H1 (cell line): ENCODE measurements around the gene GINS3. TPM values are rescaled to one million over a fixed set of nuclear protein-coding genes. Genes with fewer than 3 reads are reported as not detected.

Experiments
- CTCF ChIA-PET: fragments of 300-600 bp; sonication (Branson Sonifier 250); formaldehyde crosslinking; loops from one replicate; lab custom pipeline; 2021; ENCODE audit not compliant: partially characterized antibody; lab: Charles Lee
- POLR2A ChIA-PET: fragments of 300-600 bp; sonication (Branson Sonifier 250); formaldehyde crosslinking; loops from one replicate; lab custom pipeline; 2021; ENCODE audit warnings: inconsistent platforms; ENCODE audit not compliant: partially characterized antibody; lab: Charles Lee
- DNase-seq, 2 experiments: peaks; one replicate each; pipeline versions ENCODE4 v3.0.0 to v3.0.0-alpha.2; 2010 to 2022; ENCODE audit warnings: low spot score in 2 of 2, low read depth in 1 of 2, mixed read lengths in 1 of 2
- FAIRE-seq: peaks from 2 replicates; lab custom pipeline; 2011; peaks lifted over from hg19 to GRCh38; lab: Jason Lieb, UNC
- H2AFZ ChIP-seq: 2 replicates; pipeline ENCODE4 v1.8.1; 2012; ENCODE audit warnings: low read length, inconsistent platforms
- H2AK5ac ChIP-seq: 2 replicates; pipeline ENCODE4 v1.6.1; 2013; ENCODE audit warnings: low read depth, low read length
- H2BK120ac ChIP-seq: replicated peaks from 2 replicates; pipeline ENCODE3; 2013; ENCODE audit warnings: low read depth, low read length, inconsistent platforms
- H2BK12ac ChIP-seq: 2 replicates; pipeline ENCODE4 v1.6.1; 2013; ENCODE audit warnings: low read depth, low read length
- H2BK15ac ChIP-seq: 2 replicates; pipeline ENCODE4 v1.6.1; 2013; ENCODE audit warnings: low read length
- H2BK20ac ChIP-seq: 2 replicates; pipeline ENCODE4 v1.6.1; 2013; ENCODE audit warnings: low read length
- H2BK5ac ChIP-seq: 2 replicates; pipeline ENCODE4 v1.6.1; 2013; ENCODE audit warnings: low read depth, low read length
- H3K14ac ChIP-seq: 2 replicates; pipeline ENCODE4 v1.6.1; 2013; ENCODE audit warnings: inconsistent platforms; ENCODE audit not compliant: insufficient read length
- H3K18ac ChIP-seq: 2 replicates; pipeline ENCODE4 v1.6.1; 2013; ENCODE audit warnings: low read length; ENCODE audit errors: extremely low read depth
- H3K23ac ChIP-seq: 2 replicates; pipeline ENCODE4 v1.6.1; 2013; ENCODE audit warnings: inconsistent platforms; ENCODE audit not compliant: insufficient read length
- H3K23me2 ChIP-seq: 2 replicates; pipeline ENCODE4 v1.6.1; 2013; ENCODE audit warnings: low read depth, low read length
- H3K27ac ChIP-seq: 2 replicates; pipeline ENCODE4 v1.6.1; 2011; ENCODE audit warnings: low read depth, low read length, inconsistent platforms
- H3K27me3 ChIP-seq, 4 experiments: replicated peaks in 1 of 4; 1 replicate in 1 of 4; 2 replicates in 3 of 4; pipeline versions ENCODE4 v1.6.1 to v1.8.1; 2011 to 2013; ENCODE audit warnings: low read length in 3 of 4, mild to moderate bottlenecking in 3 of 4, inconsistent platforms in 2 of 4, mixed read lengths in 2 of 4, moderate library complexity in 1 of 4; ENCODE audit not compliant: control insufficient read depth in 3 of 4, insufficient read depth in 3 of 4; ENCODE audit errors: extremely low read depth in 1 of 4
- H3K36me3 ChIP-seq, 4 experiments: 2 replicates each; pipeline versions ENCODE4 v1.6.1 to v1.8.1; 2011 to 2013; ENCODE audit warnings: mild to moderate bottlenecking in 4 of 4, low read length in 3 of 4, moderate library complexity in 2 of 4, control low read depth in 1 of 4, inconsistent platforms in 1 of 4; ENCODE audit not compliant: insufficient read depth in 4 of 4, control insufficient read depth in 2 of 4
- H3K4ac ChIP-seq: replicated peaks from 2 replicates; pipeline ENCODE3; 2013; ENCODE audit warnings: low read length, low read depth, mixed read lengths, inconsistent platforms; ENCODE audit not compliant: insufficient read length
- H3K4me1 ChIP-seq, 4 experiments: replicated peaks in 1 of 4; 1 replicate in 1 of 4; 2 replicates in 3 of 4; pipeline versions ENCODE4 v1.6.1 to v1.8.1; 2011 to 2013; ENCODE audit warnings: low read length in 3 of 4, inconsistent platforms in 2 of 4, mixed read lengths in 1 of 4; ENCODE audit not compliant: insufficient read depth in 4 of 4, control insufficient read depth in 3 of 4
- H3K4me2 ChIP-seq, 2 experiments: 2 replicates each; pipeline versions ENCODE4 v1.6.1 to v1.8.1; 2011 to 2013; ENCODE audit warnings: low read depth in 2 of 2, low read length in 2 of 2, control low read depth in 1 of 2, inconsistent platforms in 1 of 2, mild to moderate bottlenecking in 1 of 2; ENCODE audit not compliant: insufficient read depth in 1 of 2
- H3K4me3 ChIP-seq, 4 experiments: fragments of 200-600, 300-600 bp in 1 of 4; sonication (generic), shearing (Covaris generic), sonication (Bioruptor Twin) in 1 of 4; 2 replicates each; pipeline versions ENCODE4 v1.5.1 to v1.8.1; 2011 to 2016; ENCODE audit warnings: low read length in 4 of 4, low read depth in 3 of 4, control low read depth in 2 of 4, inconsistent platforms in 2 of 4, mild to moderate bottlenecking in 2 of 4, mixed read lengths in 1 of 4, moderate library complexity in 1 of 4; ENCODE audit not compliant: insufficient read depth in 2 of 4; ENCODE audit errors: extremely low read depth in 1 of 4
- H3K56ac ChIP-seq: replicated peaks from 2 replicates; pipeline ENCODE3; 2013; ENCODE audit warnings: low read depth, mild to moderate bottlenecking, mixed read lengths, low read length, inconsistent platforms; ENCODE audit not compliant: insufficient read length
- H3K79me1 ChIP-seq: 2 replicates; pipeline ENCODE4 v1.6.1; 2013; ENCODE audit warnings: low read depth, low read length, control low read depth
- H3K79me2 ChIP-seq, 2 experiments: 2 replicates each; pipeline versions ENCODE4 v1.6.1 to v1.8.1; 2012 to 2013; ENCODE audit warnings: low read length in 2 of 2, mild to moderate bottlenecking in 2 of 2, inconsistent platforms in 1 of 2; ENCODE audit not compliant: insufficient read depth in 2 of 2, control insufficient read depth in 1 of 2
- H3K9ac ChIP-seq, 4 experiments: replicated peaks in 1 of 4; 1 replicate in 1 of 4; 2 replicates in 3 of 4; pipeline versions ENCODE4 v1.6.1 to v1.8.1; 2011 to 2013; ENCODE audit warnings: low read depth in 3 of 4, low read length in 3 of 4, control low read depth in 2 of 4, mild to moderate bottlenecking in 2 of 4, moderate library complexity in 2 of 4, inconsistent platforms in 1 of 4; ENCODE audit errors: extremely low read depth in 1 of 4
- H3K9me3 ChIP-seq, 2 experiments: 2 replicates each; pipeline versions ENCODE4 v1.6.1 to v1.8.1; 2012 to 2013; ENCODE audit warnings: mild to moderate bottlenecking in 2 of 2, moderate library complexity in 2 of 2, control low read depth in 1 of 2, inconsistent platforms in 1 of 2, low read depth in 1 of 2, low read length in 1 of 2, mixed read lengths in 1 of 2; ENCODE audit not compliant: insufficient read depth in 2 of 2
- H4K20me1 ChIP-seq, 2 experiments: replicated peaks in 1 of 2; 2 replicates each; pipeline versions ENCODE3 to v1.8.1; 2011 to 2013; ENCODE audit warnings: inconsistent platforms in 2 of 2, low read length in 2 of 2, mild to moderate bottlenecking in 1 of 2; ENCODE audit not compliant: insufficient read depth in 2 of 2, control insufficient read depth in 1 of 2
- H4K5ac ChIP-seq: 2 replicates; pipeline ENCODE4 v1.6.1; 2013; ENCODE audit warnings: low read length, low read depth, mixed read lengths, inconsistent platforms; ENCODE audit not compliant: insufficient read length
- H4K8ac ChIP-seq: 2 replicates; pipeline ENCODE4 v1.8.0; 2013; ENCODE audit warnings: mild to moderate bottlenecking, moderate library complexity, low read length, inconsistent platforms; ENCODE audit not compliant: insufficient read depth; ENCODE audit errors: extremely low read depth
- H4K91ac ChIP-seq: replicated peaks from 2 replicates; pipeline ENCODE3; 2013; ENCODE audit warnings: low read length, mixed read lengths, inconsistent platforms; ENCODE audit not compliant: insufficient read length
- EP300 ChIP-seq, 2 experiments: IDR thresholded peaks; 1 replicate in 1 of 2; 2 replicates in 1 of 2; pipeline ENCODE4 v1.6.1; 2011 to 2012; ENCODE audit warnings: low read depth in 2 of 2, low read length in 2 of 2, mild to moderate bottlenecking in 2 of 2, borderline replicate concordance in 1 of 2, inconsistent platforms in 1 of 2, moderate library complexity in 1 of 2
- MAFK ChIP-seq: IDR thresholded peaks from 2 replicates; pipeline ENCODE4 v1.6.1; 2012; ENCODE audit warnings: low read depth, mild to moderate bottlenecking, improper control_type of control experiment, low read length
- NRF1 ChIP-seq: IDR thresholded peaks from 2 replicates; pipeline ENCODE4 v1.6.1; 2011; ENCODE audit warnings: mild to moderate bottlenecking, low read depth, low read length, improper control_type of control experiment
- POLR2AphosphoS5 ChIP-seq: IDR thresholded peaks from 2 replicates; pipeline ENCODE4 v1.6.1; 2011; ENCODE audit warnings: low read depth, low read length
- SIX5 ChIP-seq: IDR thresholded peaks from 2 replicates; pipeline ENCODE4 v1.6.1; 2011; ENCODE audit warnings: mild to moderate bottlenecking, low read depth, low read length
- SUZ12 ChIP-seq: fragments of 200-600 bp; sonication (generic); IDR thresholded peaks from 2 replicates; pipeline ENCODE4 v1.6.1; 2012; ENCODE audit warnings: mild to moderate bottlenecking, inconsistent platforms, low read length, moderate library complexity, mixed read lengths
- WGBS, 2 experiments: shearing (Covaris generic) in 1 of 2; methylation state at CpG; one replicate each; pipeline versions ENCODE4 v1.1.6 to v1.1.7; 2013 to 2015; ENCODE audit warnings: low lambda C conversion rate in 2 of 2, mixed read lengths in 2 of 2, inconsistent platforms in 1 of 2, low coverage in 1 of 2, missing lambda C conversion rate in 1 of 2; ENCODE audit not compliant: insufficient replicate concordance in 2 of 2, insufficient coverage in 1 of 2, insufficient read length in 1 of 2; ENCODE audit errors: extremely low coverage in 1 of 2, missing lambda C conversion rate in 1 of 2; 5-methylcytosine and 5-hydroxymethylcytosine counted together
- polyA plus RNA-seq, 7 experiments: library from polyadenylated mRNA; depleted of rRNA in 3 of 7; stranded (reverse) in 5 of 7; unstranded in 2 of 7; fragments of >200 nt in 5 of 7; fragments of 200-250 nt in 2 of 7; gene quantifications; 1 replicate in 5 of 7; 2 replicates in 1 of 7; 4 replicates in 1 of 7; pipeline versions ENCODE4 v1.2.1 to v1.2.3, GENCODE V29; 2011 to 2013; ENCODE audit warnings: missing spikeins in 2 of 7, mixed read lengths in 2 of 7
- total RNA-seq: library from RNA; stranded (reverse); fragmentation: NEBNext Ultra II Directional; extraction: Animal tissue kit (Norgen Biotek cat#: 25700); gene quantifications from 2 replicates; pipeline ENCODE4 v1.2.1, GENCODE V29; 2021
- TF ChIP-seq, protein P1 (sequence below): IDR thresholded peaks from 2 replicates; pipeline ENCODE4 v1.6.1; 2012; ENCODE audit warnings: low read length, inconsistent platforms

Gene GINS3
- total and polyA plus RNA-seq, 2 of the 8 experiments (the other 6 are each of a cell fraction or from before 2014, with no cell fraction given): 12.9 to 15.4 TPM

- H3K27ac ChIP-seq: no peak overlapping the region
- no peak overlapping the region for H3K56ac ChIP-seq
- no peaks in the 10 kb centered on the region; a peak in 1 of 7 replicates for H3K27me3 ChIP-seq
- no peak for DNase-seq
- no peak overlapping the region for H3K9ac ChIP-seq
- FAIRE-seq: no peak
- no peak overlapping the region for H2BK20ac ChIP-seq
- H3K79me2 ChIP-seq: no peaks in the 10 kb centered on the region
- no peak overlapping the region for H3K14ac ChIP-seq
- no peaks in the 10 kb centered on the region for H3K79me1 ChIP-seq
- no peak overlapping the region for H2BK12ac ChIP-seq
- TF ChIP-seq SUZ12: no peak
- no peak for TF ChIP-seq NRF1
- TF ChIP-seq SIX5: no peak
- TF ChIP-seq MAFK: no peak
- TF ChIP-seq POLR2AphosphoS5: no peak
- TF ChIP-seq EP300 (IDR thresholded peaks at IDR 0.05; ENCODE audit: borderline replicate concordance in 1 of 2, low read depth in 2 of 2, low read length in 2 of 2): no peak
- TF ChIP-seq, protein P1, sequence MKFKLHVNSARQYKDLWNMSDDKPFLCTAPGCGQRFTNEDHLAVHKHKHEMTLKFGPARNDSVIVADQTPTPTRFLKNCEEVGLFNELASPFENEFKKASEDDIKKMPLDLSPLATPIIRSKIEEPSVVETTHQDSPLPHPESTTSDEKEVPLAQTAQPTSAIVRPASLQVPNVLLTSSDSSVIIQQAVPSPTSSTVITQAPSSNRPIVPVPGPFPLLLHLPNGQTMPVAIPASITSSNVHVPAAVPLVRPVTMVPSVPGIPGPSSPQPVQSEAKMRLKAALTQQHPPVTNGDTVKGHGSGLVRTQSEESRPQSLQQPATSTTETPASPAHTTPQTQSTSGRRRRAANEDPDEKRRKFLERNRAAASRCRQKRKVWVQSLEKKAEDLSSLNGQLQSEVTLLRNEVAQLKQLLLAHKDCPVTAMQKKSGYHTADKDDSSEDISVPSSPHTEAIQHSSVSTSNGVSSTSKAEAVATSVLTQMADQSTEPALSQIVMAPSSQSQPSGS: no peak
- TF ChIP-seq, all 59 proteins: peak for 0
- ChIA-PET CTCF (interaction anchor here (0.6 kb wide), 1 partner anchor 95 kb away, joined by 3 read pairs; no protein-coding TSS in a partner anchor), POLR2A (no interaction called here)
- H3K4ac ChIP-seq: no peak overlapping the region
- no peak overlapping the region for H3K18ac ChIP-seq
- no peak overlapping the region for H2AK5ac ChIP-seq
- no peak overlapping the region for H4K91ac ChIP-seq
- no peak overlapping the region for H2BK120ac ChIP-seq
- no peak overlapping the region for H3K23ac ChIP-seq
- no peaks in the 10 kb centered on the region for H3K36me3 ChIP-seq
- no peak overlapping the region for H3K4me3 ChIP-seq
- no peak overlapping the region for H4K5ac ChIP-seq
- H3K4me2 ChIP-seq: no peak overlapping the region
- H3K9me3 ChIP-seq: no peaks in the 10 kb centered on the region
- H3K4me1 ChIP-seq: peaks cover 0 to 7% (median 3%) of the 10 kb centered on the region in 4 experiments; a peak in 3 of 7 replicates
- H2AFZ ChIP-seq: no peak overlapping the region
- no peak overlapping the region for H4K8ac ChIP-seq
- WGBS, 2 experiments: 89% methylated on average over 4 of the region's 4 CpGs; no CpG with 5 or more reads in 1 of the 2 experiments
- H4K20me1 ChIP-seq: no peaks in the 10 kb centered on the region
- H2BK15ac ChIP-seq: no peak overlapping the region
- H3K23me2 ChIP-seq: no peaks in the 10 kb centered on the region
- H2BK5ac ChIP-seq: no peak overlapping the region
Measured at GRCh38 chr16:58343562-58343961, 48.7 kb upstream of the GINS3 start.
